ENCODE data around the gene GPR176.

GPR176 gene

DNA sequence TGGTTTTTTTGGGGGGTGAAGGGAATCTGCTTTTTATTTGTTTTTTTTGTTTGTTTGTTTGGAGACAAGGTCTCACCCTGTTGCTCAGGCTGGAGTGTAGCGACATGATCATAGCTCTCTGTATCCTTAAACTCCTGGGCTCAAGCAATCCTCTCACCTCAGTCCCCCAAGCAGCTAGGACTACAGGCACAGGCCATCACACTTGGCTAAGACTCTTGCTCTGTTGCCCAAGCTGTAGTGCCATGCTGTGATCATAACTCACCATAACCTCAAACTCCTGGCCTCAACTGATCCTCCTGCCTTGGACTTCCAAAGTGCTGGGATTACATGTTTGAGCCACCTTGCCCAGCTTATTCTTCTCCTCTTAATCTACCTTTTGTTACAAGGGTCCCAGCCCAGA, 31.8 kb downstream of the GPR176 start:
- no peak for DNase-seq

DNA sequence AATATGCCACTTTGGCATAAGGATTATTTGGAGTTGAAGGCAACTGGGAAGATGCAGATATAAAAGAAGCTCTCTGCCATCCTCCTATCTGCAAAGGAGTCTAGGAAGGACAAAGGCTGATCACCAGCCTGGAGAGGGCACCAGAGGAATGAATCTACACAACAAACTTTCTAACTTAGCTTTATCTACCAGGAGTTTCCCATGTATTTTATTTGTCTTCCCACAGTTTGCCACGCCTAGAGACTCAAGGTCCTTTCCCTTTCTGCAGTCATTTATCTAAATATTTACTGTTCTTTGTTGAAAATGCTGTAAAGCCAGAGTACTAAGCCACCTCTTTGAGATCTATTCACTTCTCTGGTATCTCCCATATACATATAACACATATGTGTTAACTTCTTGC, 32.2 kb downstream of the GPR176 start:
- peak; percentile 9 for DNase-seq

DNA sequence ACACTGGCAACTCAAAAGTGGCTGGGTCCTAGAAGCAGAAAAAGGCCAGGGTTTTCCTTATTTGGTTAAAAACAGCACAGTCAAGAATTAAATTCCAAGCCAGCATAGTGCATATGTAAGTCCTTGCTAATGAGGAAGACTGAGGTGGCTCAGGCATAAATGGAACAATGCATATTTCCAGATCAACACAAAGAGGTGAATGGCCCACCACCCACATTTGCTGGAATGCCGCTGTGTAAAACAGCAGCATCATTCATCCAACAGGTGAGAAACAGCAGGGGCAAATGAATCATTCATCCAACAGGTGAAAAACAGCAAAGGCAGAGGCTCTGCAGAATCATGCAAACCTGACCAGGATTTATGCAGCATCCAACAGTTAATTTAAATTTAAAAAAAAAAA, 32.9 kb downstream of the GPR176 start:
- DNase-seq: no peak

DNA sequence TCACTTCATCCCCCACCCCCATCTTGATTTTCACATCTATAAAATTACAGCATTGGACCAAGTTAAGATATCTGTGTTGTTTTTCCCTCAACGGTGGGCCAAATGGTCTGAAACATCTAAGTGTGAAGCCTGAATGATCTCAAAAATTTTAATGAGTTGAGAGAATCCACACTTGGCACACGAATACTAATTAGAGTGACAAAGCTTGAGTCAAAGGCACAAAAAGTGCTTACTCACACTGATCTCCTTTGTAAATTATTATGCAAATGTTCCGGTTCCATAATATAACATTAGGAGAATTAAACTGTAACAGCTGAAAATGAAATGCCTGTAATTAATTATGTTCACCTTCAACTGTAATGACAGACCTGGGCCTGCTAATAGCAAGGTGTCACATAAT, 33.6 kb downstream of the GPR176 start:
- DNase-seq: no peak

DNA sequence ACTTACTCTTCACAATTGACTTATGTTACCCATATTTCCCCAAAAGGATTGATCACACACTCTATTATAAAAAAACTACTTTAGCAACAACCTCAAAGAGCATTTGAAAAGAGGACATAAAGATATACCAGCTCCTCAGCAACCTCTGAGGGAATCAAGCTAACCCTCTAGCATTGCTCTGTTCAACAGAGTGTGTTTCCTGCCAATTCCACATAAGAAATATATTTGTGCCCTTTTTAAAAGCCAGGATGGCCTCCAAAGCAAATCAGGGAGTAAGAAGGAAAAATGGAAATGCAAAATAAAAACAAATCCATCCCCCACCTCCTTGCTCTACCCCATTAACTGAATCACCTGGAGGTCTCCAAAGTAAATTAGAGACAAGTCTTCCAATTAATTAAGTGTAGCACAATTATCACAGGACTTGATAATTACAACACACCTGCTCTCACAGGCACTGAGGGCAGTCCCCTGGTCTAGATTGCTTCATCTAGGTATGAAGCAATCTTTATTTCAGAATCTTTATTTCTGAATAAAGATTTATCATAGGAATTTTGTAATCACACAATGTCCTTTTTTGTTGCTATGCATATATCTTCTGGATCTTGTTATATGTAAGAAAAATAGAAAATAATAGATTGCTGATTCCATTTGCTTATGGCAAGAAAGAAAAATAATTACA, 34.8 kb downstream of the GPR176 start:
- no peak for DNase-seq

DNA sequence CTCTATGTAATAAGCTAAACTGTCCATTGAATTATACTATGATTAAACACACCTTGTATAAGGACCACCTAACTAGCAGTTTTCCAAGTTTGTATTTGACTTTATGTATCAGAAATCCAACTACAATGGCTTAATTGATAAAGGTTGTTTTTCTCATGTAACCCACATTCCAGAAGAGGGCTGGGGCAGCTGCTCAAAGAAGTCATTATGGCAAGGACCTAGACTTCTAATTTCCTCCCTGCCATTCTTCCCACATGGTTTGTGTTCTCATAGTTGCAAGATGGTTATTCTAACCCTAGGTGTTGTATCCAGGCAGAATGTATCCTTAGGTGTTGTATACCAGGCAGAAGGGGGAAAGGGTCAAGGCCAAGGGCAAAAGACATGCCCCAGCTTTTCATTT, 35.7 kb downstream of the GPR176 start:
- no peak for DNase-seq

DNA sequence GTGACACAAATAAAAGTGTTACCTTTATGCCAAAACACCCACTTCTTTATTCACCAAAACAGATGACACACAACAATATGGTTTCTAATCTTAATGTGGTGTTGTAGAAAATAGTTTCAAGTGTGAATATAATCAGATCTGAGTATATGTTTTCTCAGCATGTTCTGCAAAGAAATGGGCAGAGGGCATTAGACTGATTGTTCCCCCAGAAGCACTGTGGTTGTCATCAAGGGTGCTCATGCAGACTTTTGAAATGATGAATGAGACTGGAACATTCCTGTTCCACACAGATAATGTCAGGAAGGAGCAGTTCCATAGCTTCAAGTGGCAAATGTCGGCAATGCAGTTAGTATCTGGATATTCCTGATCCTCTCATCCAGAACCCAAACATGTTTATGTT, 37.5 kb downstream of the GPR176 start:
- DNase-seq: no peak

DNA sequence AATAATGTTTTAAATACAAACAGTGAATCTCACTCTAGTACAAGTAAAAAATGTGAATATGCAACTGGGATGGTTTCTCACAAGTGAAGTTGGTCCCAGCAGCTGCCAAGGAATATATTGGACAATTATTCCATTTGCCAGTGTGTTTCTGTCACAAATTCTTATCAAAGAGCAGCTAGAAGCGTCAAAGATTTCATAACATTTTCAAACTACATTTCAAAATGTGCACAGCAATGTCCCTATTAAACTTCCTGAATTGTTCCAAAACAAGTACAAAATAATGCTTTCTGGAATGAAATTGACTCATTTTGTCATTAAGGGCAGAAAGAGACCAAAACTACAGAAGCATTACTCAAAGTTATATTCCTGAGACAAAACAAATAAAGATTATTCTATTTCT, 38.3 kb downstream of the GPR176 start:
- DNase-seq: no peak

DNA sequence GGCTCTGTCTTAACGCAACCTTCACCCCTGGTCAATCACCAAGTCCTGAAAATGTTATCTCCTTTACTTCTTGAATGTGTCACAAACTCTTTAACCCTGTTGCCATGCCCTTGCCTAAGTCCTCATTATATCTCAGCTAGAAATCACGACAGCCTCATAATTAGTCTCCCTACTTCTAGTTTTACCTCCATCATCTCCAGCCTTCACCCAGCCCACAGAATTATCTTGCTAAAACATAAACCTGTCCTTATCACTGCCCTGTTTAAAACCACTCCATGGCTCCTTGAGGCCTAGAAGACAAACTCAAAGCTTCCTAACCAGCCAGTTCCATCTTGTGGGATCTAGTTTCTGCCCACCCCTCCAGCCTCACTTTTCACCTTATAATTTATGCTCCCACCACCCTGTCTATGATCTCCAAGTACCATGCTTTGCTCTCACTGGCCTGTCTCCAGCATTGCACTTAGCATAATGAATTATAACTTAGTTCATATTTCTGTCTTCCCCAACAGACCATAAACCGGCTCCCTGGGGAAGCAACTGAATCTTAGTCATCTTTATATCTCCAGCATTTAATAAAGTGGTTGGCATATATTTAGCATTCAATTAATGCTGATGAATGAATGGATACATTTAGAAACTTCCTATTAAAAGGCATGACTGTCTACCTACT, 39.2 kb downstream of the GPR176 start:
- DNase-seq: no peak

DNA sequence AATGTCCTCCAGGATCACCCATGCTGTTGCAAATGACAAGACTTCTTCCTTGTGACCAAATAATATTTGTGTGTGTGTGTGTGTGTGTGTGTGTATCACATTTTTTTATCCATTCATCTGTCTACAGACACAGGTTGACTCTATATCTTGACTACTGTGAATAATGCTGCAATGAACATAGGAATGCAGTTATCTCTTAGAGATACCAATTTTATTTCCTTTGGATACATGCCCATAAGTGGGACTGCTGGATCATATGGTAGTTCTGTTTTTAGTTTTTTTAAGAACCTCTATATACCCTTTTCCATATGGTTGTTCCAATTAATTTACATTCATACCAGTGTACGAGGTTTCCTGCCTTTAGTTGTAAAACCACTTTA, 41.7 kb downstream of the GPR176 start:
- no peak for DNase-seq

DNA sequence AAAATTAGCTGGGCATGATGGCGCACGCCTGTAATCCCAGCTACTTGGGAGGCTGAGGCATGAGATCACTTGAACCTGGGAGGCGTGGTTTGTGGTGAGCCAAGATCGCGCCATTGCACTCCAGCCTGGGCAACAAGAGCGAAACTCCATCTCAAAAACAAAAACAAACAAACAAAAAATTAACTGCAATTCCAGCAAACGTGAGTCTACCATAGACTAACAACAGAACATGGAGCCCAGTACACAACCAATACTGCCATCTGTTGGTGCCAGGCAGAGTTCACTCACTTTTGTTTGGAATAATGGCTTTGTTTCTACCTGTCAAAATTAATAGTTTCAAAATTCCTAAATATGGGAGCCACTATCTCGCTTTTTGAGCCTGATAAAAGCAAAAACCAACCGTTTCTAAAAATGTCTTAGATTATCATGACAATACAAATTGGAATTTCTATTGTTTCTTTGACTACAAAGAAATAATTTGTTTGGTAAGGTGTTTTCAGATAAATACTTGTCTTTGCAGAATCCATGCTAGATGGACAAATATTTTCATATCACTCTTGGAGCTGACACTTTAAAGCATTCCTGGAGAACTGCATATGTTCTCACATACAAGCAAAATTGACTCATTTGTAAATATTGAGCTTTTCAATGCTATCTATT, 45.0 kb downstream of the GPR176 start:
- peak; percentile 28 for DNase-seq

DNA sequence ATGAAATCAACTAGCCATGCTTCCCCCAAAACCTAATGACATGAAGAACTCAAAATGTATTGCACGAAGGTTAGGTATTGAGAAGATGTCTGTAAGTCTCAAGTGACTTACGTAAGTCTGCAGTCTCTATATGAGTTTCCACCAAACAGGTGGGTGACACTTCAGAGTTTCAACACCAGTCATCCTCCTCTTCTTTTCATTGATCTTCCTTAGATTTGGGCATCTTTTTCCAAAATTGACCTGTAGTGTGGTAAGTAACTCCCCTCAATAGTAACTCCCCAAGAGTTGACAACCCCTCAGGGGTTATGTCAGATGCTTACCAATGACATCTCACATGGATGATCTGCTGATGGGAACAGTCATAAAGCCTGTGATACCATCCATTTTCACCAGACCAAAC, 46.1 kb downstream of the GPR176 start:
- DNase-seq: no peak

DNA sequence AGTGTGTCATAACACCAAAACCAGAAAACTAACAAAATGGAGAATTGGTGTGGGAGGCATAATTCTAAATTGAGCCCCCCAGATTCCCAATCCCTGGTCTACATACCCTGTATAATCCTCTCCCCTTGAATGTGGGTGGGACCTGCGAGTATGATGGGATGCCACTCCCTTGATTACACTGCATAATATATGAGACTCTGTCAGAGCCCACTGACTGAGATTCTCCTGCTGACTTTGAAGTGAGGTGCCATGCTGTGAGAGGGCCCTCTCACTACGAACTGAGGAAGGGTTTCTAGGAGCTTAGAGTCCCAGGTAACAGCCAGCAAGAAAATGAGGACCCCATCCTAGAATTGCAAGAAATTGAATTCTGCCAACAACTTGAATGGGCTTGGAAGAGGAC, 49.5 kb downstream of the GPR176 start:
- no peak for DNase-seq

DNA sequence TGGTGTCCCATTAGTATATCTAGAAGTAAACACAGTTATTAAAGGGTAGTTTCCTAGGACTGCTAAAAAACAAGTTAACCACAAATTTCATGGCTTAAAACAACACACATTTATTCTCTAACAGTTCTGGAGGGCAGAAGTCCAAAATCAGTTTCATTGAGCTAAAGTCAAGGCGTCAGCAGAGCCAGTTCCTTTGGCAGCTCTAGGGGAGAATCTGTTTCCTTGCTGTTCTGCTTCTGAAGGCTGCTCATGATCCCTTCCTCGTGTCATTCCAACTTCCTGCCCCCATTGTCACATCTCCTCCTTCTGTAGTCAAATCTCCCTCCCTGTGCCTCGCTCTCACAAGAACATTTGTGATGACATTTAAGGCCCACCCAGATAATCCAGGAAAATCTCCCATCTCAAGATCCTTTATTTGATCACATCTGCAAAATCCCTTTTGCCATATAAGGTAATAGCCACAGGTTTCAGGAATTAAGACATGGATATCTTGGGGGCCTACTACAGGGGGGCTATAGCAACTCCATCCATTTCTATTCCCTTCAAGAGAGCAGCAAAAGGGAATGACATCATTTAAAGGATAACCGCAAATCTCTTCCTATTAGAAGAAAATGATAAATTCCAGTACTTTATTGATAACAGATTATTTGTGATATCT, 50.1 kb downstream of the GPR176 start:
- DNase-seq: no peak

DNA sequence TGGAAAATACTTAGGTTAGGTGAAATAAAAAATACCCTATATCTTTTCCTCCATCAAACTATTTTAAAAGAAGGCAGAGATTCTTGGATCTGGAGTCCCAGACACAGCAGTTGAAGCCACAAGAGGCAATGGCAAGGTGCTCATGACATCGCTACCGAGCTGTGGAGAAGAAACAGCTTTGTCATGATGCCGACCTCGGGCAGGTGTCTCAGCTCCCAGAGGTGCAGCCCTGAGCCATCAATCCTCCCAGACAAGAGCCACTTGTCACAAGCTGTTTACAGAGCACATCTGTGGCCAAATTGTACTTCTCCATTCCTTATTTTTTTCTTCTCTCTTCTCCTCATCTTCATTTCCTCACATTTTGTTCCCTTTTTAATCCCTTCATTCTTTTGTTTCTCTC, 50.8 kb downstream of the GPR176 start:
- DNase-seq: no peak

DNA sequence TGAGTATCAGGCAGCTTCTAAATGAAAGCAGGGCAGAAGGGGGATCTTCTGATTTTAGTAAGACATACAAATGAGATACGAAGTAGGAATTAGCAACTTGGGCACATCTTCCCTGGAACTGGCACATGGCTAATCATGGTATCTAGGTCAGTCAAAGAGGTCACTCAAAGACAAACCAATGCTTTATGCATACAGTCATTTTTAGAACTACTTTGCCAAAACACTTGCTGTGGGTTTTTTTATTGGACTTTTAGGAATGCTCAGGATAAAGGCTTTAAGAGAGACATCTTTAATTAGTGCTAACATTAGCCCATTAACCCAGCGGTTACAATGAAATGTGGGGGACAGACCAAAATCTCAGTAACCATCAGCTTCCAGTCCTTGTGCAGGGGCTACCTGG, 51.7 kb downstream of the GPR176 start:
- no peak for DNase-seq

DNA sequence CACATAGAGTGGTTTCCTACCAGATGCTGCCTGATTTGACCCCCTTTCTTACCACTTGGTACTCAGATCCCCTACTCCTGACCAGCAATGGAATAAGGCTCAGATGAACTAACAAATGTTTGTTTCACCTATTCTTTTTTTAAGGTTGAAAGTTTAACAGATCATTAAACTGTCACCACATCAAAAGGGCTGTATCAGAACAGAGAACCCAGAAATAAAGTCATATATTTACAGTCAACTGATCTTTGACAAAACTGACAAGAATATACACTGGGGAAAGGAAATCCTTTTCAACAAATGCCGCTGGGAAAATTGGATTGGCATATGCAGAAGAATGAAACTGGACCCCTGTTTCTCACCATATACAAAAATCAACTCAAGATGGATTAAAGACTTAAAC, 56.0 kb downstream of the GPR176 start:
- DNase-seq: no peak

DNA sequence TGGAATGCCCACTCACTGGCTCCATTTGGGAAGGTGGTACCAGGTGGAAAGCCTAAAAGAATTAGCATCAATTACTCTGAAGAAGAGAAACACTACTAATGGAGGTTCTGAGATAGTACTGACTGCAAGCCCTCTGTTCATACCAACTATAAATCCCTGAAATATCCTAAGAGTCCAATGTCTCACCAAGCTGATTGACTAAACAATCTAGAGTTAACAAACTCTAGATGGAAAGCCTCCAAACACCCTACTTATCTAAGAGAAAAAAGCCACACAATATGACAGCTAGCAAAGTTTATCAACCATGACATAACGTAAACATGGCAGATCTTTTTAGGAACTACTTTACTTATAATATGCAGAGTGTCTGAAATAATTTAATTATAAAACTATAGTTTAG, 59.2 kb downstream of the GPR176 start:
- DNase-seq: no peak

DNA sequence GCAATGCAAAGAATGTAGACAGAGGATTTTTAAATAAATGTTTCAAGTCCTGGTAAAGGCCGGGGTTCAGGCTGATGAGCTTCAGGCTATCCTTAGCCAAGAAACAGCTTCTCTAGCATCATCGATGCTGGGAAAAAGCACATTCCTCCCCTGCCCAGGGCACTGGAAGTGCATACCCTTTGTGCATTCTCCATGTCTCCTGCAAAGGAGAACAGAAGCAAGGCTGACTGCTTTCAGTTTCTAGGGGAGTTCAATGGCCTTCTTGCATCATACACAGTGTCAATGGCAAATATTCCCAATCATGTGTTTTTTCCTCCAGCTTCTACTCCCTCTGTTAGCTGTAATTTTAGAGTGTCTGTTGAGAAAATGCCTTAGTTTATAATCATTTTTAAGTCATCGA, 59.9 kb downstream of the GPR176 start:
- no peak for DNase-seq

DNA sequence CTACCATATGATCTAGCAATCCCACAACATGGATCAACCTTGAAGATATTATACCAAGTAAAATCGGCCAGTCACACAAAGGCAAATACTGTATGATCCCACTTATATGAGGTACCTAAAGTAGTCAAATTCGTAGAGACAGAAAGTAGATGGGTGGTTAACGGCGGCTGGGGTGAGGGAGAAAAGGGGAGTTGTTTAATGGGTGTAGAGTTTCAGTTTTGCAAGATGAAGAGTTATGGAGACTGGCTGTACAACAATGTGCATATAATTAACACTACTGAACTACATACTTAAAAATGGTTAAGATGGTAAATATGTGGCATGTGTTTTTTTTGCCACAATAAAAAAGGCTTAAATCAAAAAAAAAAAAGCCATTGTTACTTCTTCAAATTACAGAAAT, 60.4 kb downstream of the GPR176 start:
- DNase-seq: no peak

DNA sequence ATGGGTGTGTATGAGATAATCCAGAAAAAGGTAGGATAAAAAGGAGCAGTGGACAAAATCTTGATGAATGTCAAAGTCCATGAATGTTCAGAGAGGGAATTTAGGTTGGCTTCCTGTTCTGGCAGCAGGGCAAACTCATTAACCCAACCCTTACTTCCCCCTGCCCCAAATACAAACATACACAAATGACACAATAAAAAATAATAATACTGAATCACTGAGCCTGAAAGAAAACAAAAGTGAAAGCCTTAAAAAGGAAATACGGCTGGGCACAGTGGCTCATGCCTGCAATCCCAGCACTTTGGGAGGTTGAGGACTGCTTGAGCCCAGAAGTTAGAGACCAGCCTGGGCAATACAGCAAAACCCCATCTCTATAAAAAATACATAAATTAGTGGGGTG, 62.9 kb downstream of the GPR176 start:
- no peak for DNase-seq

DNA sequence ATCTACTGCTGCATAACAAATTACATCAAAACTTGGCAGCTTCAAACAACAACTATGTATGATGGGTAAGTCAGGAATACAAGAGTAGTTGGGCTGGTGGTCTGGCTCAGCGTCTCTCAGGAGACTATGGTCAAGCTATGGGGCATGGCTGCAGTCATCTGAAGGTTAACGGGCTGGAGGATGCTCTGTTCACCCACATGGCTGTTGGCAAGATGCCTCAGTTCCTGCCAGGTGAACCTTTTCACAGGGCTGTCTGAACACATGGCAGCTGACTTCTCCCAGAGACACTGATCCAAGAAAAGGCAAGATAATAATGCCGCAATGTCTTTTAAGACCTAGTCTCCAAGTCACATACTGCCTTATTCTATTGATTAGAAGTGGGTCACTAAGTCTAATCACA, 63.7 kb downstream of the GPR176 start:
- no peak for DNase-seq

DNA sequence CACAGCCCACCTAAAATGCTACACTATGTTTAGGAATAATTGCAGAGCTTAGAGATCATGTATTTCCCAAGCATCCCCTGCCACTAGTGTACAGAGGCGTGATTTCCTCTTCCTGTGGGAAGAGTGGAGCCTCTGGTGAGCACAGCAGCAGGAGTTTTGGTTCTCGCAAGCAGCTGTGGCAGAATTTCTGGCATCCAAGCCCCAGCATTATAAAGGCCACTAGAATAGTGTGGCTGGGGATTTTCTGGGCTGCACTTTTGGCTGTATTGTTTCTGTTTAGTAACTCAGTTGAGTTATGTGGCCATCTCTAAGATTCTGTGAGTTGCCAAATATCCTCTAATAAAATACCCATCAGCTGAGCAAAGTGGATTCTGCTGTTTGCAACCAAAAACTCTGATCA, 64.7 kb downstream of the GPR176 start:
- DNase-seq: no peak

DNA sequence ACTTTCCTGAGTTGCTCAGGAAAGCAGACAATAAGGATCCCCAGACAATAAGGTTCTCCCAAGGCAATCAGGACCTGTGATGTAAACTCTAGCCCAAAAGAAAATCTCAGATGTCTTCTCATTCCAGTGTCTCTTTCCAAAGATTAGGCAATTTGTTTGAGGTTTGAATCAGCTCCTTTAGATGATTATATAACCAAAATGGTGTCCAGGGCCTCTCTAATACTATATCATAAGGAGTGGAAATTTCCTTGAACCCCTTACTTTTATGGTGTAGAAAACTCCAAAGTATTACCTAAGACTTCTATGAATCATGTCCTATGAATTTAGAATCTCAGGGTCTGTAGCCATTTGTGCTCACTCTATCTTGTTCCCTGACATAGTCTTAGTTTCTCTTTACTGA, 65.9 kb downstream of the GPR176 start:
- DNase-seq: no peak

All from CD4-positive, alpha-beta T cell treated with Interleukin-6 for 4 hours (primary cell).